Measurements from ENCODE around the gene SRD5A1.

DNA sequence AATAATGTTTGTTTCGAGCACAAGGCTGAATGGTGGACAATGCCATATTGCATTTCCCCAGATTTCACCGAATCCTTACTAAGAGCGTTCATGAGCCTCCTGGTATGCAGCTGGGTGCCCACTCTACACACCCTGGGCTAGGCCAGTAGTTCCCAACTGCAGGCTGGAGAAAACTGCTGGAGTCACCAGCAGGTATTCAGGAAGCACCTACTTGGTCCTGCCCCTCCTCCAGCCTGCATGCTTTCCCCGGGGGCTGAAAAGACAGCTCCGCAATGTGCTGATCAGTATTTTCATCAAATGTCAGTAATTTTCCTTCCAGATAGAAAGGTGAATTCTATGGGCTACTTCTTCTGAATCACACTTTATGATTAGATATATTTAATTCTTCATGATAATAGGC is 34.4 kb downstream of the SRD5A1 start:
- no peak for TF ChIP-seq POLR2A (IDR thresholded peaks at IDR 0.05)
- TF ChIP-seq, protein P1, sequence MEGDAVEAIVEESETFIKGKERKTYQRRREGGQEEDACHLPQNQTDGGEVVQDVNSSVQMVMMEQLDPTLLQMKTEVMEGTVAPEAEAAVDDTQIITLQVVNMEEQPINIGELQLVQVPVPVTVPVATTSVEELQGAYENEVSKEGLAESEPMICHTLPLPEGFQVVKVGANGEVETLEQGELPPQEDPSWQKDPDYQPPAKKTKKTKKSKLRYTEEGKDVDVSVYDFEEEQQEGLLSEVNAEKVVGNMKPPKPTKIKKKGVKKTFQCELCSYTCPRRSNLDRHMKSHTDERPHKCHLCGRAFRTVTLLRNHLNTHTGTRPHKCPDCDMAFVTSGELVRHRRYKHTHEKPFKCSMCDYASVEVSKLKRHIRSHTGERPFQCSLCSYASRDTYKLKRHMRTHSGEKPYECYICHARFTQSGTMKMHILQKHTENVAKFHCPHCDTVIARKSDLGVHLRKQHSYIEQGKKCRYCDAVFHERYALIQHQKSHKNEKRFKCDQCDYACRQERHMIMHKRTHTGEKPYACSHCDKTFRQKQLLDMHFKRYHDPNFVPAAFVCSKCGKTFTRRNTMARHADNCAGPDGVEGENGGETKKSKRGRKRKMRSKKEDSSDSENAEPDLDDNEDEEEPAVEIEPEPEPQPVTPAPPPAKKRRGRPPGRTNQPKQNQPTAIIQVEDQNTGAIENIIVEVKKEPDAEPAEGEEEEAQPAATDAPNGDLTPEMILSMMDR (IDR thresholded peaks at IDR 0.05) = no peak
